Coronary artery (tissue), 2 donors: ENCODE data around the gene GMEB2.
A peak's percentile ranks its signal among the peaks of the same experiment; 100 is the strongest.

ENCODE experiments used
- DNase-seq: peaks from one replicate; pipeline ENCODE4 v3.0.0-alpha.2; 2017; ENCODE audit warnings: low spot score
- H3K27ac ChIP-seq, 2 donors: fragments of 200-600 bp; sonication (generic); one replicate each; pipeline ENCODE4 v1.5.1; 2016 to 2019
- H3K4me3 ChIP-seq: fragments of 200-600 bp; sonication (generic); 2 replicates; pipeline ENCODE4 v1.5.1; 2016; ENCODE audit warnings: mild to moderate bottlenecking, moderate library complexity
- CTCF ChIP-seq: fragments of 200-600 bp; sonication (generic); IDR thresholded peaks from one replicate; pipeline ENCODE4 v1.5.1; 2019; ENCODE audit warnings: antibody characterized with exemption

Gene GMEB2

GRCh38 chr20:63567136-63567385, 59.8 kb downstream of the GMEB2 start:
- TF ChIP-seq CTCF: no peak
- H3K4me3 ChIP-seq: peak overlapping the region; percentile 9
- no peak for DNase-seq
- no peak overlapping the region for H3K27ac ChIP-seq

- Histone ChIP-seq H3K4me3 (no peak overlapping the region), H3K27ac (no peak overlapping the region)
- DNase-seq: no peak
- TF ChIP-seq CTCF: no peak
Measured at GRCh38 chr20:63566395-63567135, 60.3 kb downstream of the GMEB2 start.

DNA sequence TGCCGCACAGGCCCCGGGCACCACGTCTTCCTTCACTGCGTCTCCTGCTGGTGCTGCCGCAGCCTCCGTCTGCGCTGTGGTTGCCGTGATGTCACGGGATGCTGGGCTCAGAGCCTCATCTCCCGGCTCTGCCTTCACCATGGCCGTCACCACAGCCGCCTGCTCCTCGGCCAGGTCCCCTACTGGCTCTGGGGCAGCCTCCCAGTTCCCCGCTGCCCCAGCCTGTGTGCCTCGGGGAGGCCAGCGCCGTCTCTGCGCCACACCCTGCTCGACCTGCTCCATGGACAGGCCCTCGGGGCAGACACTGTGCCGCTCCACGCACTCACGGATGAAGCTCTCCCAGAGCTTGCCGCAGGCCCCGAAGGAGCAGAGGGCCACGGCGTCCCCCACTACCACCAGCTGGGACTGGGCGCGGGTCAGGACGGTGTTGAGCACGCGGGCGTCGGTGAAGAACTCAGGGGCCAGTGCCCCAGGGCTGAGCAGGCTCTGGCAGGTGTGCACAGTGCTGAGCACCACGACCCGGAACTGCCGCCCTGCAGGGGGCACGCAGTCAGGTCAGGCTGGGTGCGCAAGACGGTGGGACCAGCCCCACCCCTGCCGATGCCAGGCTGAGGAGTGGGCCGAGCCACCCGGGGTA, 61.1 kb downstream of the GMEB2 start:
- TF ChIP-seq CTCF: no peak

GRCh38 chr20:63565021-63565698, 61.7 kb downstream of the GMEB2 start:
- Histone ChIP-seq H3K27ac (no peak overlapping the region), H3K4me3 (no peak overlapping the region)
- no peak for TF ChIP-seq CTCF
- DNase-seq: no peak

More for the DNA sequence above, 61.1 kb downstream of the GMEB2 start:
- DNase-seq: no peak
- H3K4me3 ChIP-seq: no peak overlapping the region
- no peak overlapping the region for H3K27ac ChIP-seq

GRCh38 chr20:63564036-63564810, 62.7 kb downstream of the GMEB2 start:
- no peak for TF ChIP-seq CTCF
- Histone ChIP-seq H3K4me3 (no peak overlapping the region), H3K27ac (no peak overlapping the region)
- no peak for DNase-seq

GRCh38 chr20:63563225-63563935, 63.5 kb downstream of the GMEB2 start:
- TF ChIP-seq CTCF: no peak
- no peak overlapping the region for H3K27ac ChIP-seq
- DNase-seq: no peak
- no peak overlapping the region for H3K4me3 ChIP-seq
